MM.1S (cell line): ENCODE measurements around the gene FRAS1.

Experiments used
- EZH2 ChIP-seq: fragments of 300-600 bp; sonication (generic); optimal IDR thresholded peaks from 2 replicates; pipeline ENCODE3; 2017; ENCODE audit warnings: low read depth, mild to moderate bottlenecking, antibody characterized with exemption, low read length, mixed read lengths
- EZH2phosphoT487 ChIP-seq: fragments of 300-600 bp; sonication (generic); IDR thresholded peaks from 2 replicates; pipeline ENCODE4 v1.6.1; 2018; ENCODE audit warnings: antibody characterized with exemption, low read length
- TF ChIP-seq, protein P1 (sequence below): fragments of 300-600 bp; sonication (generic); IDR thresholded peaks from 2 replicates; pipeline ENCODE4 v1.5.1; 2016; ENCODE audit warnings: antibody characterized with exemption, low read length, mixed read lengths

DNA sequence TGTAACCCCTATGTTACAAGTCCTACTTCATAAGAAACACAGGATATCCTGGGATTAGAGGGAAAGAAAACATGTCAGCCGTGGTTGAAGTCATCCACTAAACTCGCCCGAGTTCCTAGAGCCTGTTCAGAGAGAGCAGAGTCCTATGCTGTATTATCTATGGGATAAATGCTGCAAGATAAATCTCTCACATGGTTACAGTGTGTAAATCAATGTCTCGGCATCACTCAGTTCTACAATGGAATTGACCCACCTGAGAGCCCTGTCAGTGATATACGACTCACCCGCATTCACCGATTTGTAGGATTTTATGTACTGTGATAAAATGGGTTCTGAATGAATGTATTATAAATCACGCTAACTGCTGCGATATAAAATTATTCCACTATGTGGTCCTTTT is 366.7 kb downstream of the FRAS1 start:
- TF ChIP-seq, protein P1, sequence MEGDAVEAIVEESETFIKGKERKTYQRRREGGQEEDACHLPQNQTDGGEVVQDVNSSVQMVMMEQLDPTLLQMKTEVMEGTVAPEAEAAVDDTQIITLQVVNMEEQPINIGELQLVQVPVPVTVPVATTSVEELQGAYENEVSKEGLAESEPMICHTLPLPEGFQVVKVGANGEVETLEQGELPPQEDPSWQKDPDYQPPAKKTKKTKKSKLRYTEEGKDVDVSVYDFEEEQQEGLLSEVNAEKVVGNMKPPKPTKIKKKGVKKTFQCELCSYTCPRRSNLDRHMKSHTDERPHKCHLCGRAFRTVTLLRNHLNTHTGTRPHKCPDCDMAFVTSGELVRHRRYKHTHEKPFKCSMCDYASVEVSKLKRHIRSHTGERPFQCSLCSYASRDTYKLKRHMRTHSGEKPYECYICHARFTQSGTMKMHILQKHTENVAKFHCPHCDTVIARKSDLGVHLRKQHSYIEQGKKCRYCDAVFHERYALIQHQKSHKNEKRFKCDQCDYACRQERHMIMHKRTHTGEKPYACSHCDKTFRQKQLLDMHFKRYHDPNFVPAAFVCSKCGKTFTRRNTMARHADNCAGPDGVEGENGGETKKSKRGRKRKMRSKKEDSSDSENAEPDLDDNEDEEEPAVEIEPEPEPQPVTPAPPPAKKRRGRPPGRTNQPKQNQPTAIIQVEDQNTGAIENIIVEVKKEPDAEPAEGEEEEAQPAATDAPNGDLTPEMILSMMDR: no peak
- TF ChIP-seq EZH2 (no peak), EZH2phosphoT487 (no peak)
